Activated T-helper 9 cell treated with anti-CD3 and anti-CD28 coated beads, Interleukin-2, amount 50 U/mL, for 16 hours (primary cell): ENCODE data around the gene RNF207.

Source experiments
- DNase-seq: peaks from one replicate; pipeline ENCODE4 v3.0.0-alpha.2; 2020; ENCODE audit warnings: low read depth

The RNF207 gene

GRCh38 chr1:6269720-6270400 lies 63.9 kb downstream of the RNF207 start:
- DNase-seq = no peak

- no peak for DNase-seq
Observed at GRCh38 chr1:6270401-6270800, 64.5 kb downstream of the RNF207 start.
